Natural killer cell treated with Interleukin-12 subunit alpha and Interleukin-12 subunit beta and Interleukin-15 and Interleukin-18, amount 100 ng/mL, for 72 hours (primary cell): Measurements from ENCODE around the gene FLT4. TPM values are rescaled to one million over a fixed set of nuclear protein-coding genes. Genes with fewer than 3 reads are reported as not detected.
"Not testable (repeated sequence)": the region's sequence is repeated elsewhere in the genome, so short reads cannot be mapped to it uniquely, and the experiment has no call there.

Source experiments
- ATAC-seq, 2 donors: fragments of 150-1000 bp; cut with Tn5 transposase in 1 of 2; sonication (Bioruptor Pico), chemical (Tn5 transposase) in 1 of 2; 2 replicates each; pipeline ENCODE4 v1.10.0; 2021
- DNase-seq: peaks from one replicate; pipeline ENCODE4 v3.0.0; 2022; ENCODE audit warnings: low spot score
- H3K27ac Mint-ChIP-seq, 2 donors: 1 replicate in 1 of 2; 2 replicates in 1 of 2; pipeline ENCODE4 v1.8.0; 2022; ENCODE audit warnings: mixed read lengths in 2 of 2, mild to moderate bottlenecking in 1 of 2, moderate library complexity in 1 of 2
- H3K27me3 Mint-ChIP-seq, 2 donors: 1 replicate in 1 of 2; 2 replicates in 1 of 2; pipeline ENCODE4 v1.8.0; 2022; ENCODE audit warnings: mixed read lengths in 2 of 2
- H3K36me3 Mint-ChIP-seq: one replicate; pipeline ENCODE4 v1.8.0; 2022; ENCODE audit warnings: mixed read lengths
- H3K4me1 Mint-ChIP-seq, 2 donors: 1 replicate in 1 of 2; 2 replicates in 1 of 2; pipeline ENCODE4 v1.8.0; 2022; ENCODE audit warnings: low read depth in 2 of 2, mixed read lengths in 2 of 2, mild to moderate bottlenecking in 1 of 2
- H3K4me3 Mint-ChIP-seq: one replicate; pipeline ENCODE4 v1.8.0; 2022; ENCODE audit warnings: mixed read lengths
- H3K9me3 Mint-ChIP-seq: 2 replicates; pipeline ENCODE4 v1.8.0; 2022; ENCODE audit warnings: mixed read lengths
- total RNA-seq, 2 donors: library from RNA; stranded (reverse); gene quantifications; one replicate each; pipeline ENCODE4 v1.2.3, GENCODE V29; 2022

The FLT4 gene
- total RNA-seq, 2 donors from 2014 or later = 0.26 to 0.47 TPM

DNA sequence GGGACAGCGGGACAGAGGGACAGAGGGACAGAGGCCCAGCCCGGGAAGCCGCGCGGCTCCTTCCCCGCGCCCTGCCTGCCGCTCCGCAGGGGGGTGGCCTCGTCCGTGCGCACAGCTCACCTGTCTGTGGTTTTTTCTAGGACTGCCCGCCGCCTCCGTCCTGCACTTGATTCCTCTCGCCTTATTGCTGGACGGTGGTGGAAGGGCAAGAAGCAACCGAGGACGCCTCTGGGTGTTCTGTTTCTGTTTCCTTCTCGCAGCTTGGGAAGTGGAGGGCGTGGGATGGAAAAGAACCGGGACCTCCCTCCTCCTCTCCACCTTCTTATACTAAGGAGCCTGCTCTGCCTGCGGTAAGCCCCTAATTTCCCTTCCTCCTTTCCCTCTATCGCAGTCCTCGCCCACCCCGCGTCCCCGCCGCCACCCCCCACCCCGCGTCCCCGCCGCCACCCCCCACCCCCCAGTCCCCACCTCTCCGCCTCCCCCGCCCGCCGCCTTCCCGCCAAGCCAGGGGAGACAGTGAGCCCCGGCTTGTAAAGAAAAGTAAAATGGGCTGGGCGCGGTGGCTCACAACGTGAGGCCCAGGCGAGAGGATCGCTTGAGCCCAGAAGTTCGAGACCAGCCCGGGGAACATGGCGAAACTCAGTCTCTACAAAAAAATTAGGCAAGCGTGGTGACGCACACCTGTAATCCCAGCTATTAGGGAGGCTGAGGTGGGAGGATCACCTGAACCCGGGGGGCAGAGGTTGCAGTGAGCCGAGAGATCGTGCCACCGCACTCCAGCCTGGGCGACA is 9.6 kb upstream of the FLT4 start:
- Mint-ChIP-seq H3K9me3 (no peaks in the 10 kb centered on the region), H3K4me1 (no peaks in the 10 kb centered on the region), H3K27me3 (peaks cover 35 to 47% of the 10 kb centered on the region in 2 donors), H3K4me3 (no peak overlapping the region), H3K36me3 (no peaks in the 10 kb centered on the region), H3K27ac (no peak overlapping the region)
- no peak for ATAC-seq
- no peak for DNase-seq

DNA sequence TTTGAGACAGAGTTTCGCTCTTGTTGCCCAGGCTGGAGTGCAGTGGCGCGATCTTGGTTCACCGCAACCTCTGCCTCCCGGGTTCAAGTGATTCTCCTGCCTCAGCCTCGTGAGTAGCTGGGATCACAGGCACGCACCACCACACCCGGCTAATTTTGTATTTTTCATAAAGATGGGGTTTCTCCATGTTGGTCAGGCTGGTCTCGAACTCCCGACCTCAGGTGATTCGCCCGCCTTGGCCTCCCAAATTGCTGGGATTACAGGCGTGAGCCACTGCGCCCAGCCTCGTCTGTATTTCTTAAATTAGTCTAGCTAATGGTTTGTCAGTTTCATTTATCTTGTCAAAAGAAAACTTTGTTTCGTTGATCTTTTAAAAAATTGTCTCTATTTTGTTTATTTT is 5.8 kb upstream of the FLT4 start:
- peaks cover 44 to 60% of the 10 kb centered on the region in 2 donors for H3K27me3 Mint-ChIP-seq
- ATAC-seq, DNase-seq, H3K9me3 Mint-ChIP-seq, H3K4me1 Mint-ChIP-seq, H3K4me3 Mint-ChIP-seq, H3K27ac Mint-ChIP-seq, H3K36me3 Mint-ChIP-seq: not testable (repeated sequence)

DNA sequence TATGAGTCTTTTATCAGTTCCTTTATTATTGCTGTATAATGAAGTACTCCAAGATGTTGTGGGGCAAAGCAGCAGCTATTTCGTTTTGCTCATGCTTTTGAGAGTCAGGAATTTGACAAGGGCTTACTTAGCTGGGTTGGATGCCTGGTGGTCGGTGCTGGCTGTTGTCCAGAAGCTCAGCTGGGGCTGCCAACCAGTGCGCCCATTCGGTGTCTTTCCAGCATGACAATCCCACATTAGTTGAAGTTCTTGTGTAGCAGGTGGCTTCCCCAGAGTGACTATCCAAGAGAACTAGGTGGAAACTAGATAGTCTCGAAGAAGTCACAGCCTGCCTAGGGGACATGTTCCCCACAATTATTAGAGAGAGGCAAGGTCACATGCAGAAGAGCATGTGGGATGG is 3.4 kb upstream of the FLT4 start:
- Mint-ChIP-seq H3K27ac (no peak overlapping the region), H3K9me3 (no peaks in the 10 kb centered on the region), H3K4me1 (peaks cover 6% of the 10 kb centered on the region in 2 donors), H3K4me3 (no peak overlapping the region), H3K36me3 (no peaks in the 10 kb centered on the region), H3K27me3 (peaks cover 43 to 64% of the 10 kb centered on the region in 2 donors)
- ATAC-seq = no peak
- no peak for DNase-seq

DNA sequence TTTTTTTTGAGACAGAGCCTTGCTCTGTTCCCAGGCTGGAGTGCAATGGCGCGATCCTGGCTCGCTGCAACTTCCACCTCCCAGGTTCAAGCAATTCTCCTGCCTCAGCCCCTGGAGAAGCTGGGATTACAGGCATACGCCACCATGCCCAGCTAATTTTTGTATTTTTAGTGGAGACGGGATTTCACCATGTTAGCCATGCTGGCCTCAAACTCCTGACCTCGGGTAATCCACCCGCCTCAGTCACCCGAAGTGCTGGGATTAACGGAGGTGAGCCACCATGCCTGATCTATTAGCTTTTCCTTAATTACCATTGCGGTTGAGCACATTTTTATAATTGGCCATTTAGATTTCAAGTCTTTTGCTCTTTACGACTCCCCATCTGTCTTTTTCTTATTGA is 2.9 kb upstream of the FLT4 start:
- ATAC-seq (no peak), DNase-seq (no peak)
- Mint-ChIP-seq H3K27ac (no peak overlapping the region), H3K9me3 (no peaks in the 10 kb centered on the region), H3K36me3 (no peaks in the 10 kb centered on the region), H3K4me3 (no peak overlapping the region), H3K4me1 (peaks cover 6% of the 10 kb centered on the region in 2 donors), H3K27me3 (peaks cover 45 to 67% of the 10 kb centered on the region in 2 donors)

DNA sequence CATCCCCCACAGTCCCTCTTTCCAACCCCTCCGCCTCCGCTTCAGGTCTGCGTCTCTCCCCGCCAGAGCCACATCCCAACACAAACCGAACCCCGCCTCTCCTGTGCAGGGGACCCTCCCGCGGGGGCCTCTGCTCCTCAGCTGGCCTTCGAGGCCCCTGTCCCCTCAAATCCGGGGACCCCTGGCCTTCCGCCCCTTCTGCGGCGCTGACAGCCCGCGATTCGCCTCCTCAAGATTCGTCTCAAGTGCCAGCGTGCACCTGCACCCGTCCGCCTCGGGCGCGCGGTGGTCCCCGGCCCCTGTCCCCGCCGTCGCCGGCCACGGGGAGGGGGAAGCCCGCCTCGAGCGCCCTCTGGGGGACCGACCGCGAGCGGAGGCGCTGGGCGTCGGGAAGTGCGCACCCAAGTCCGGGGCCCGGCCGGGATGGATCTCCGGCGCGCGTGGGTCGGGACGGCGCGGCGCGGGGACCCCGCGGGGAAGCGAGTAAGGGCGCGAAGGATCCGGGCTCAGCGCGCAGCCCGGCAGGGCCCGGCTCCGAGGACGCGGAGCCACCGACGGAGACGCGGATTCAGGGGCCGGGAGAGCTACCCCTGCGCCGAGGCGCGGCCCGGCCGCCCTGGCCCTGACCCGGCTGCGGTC is 623 bp downstream of the FLT4 start:
- no peak overlapping the region for H3K27ac Mint-ChIP-seq
- peaks cover 42 to 43% of the 10 kb centered on the region in 2 donors for H3K27me3 Mint-ChIP-seq
- ATAC-seq (peak; percentile 2 to 8), DNase-seq (no peak)
- H3K9me3 Mint-ChIP-seq = no peaks in the 10 kb centered on the region
- no peaks in the 10 kb centered on the region for H3K36me3 Mint-ChIP-seq
- H3K4me3 Mint-ChIP-seq = peak overlapping the region; percentile 34
- peaks cover 6% of the 10 kb centered on the region in 2 donors for H3K4me1 Mint-ChIP-seq

DNA sequence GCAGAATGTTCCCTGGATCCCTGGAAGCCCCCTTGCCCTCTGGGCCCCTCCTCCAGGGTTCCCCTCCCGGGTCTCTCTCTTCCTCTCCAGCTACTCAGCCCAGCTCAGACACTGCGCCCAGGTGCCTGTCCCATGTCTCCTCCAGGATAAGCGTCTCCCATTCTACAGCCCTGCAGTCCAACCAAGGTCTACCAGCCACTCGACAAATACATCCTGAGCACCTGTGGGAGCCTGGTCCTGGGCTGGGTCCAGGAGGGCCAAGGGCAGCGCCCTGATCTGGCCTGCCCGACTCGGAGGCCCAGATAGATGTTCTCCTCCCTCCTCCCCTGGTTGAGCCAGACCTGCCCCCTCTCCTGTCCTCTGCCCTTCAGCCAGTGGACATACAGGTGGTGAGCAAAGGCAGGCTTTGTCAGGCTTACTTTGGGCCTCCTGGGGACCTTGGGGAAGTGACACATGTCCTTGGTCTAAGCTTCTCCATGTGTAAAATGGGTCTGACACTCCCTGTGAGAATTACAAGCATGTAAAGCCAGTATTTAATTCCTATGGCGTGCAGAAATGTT is 1.4 kb downstream of the FLT4 start:
- peak in 1 of 2 donors; percentile 4 for ATAC-seq
- DNase-seq = no peak
- Mint-ChIP-seq H3K9me3 (no peaks in the 10 kb centered on the region), H3K4me3 (peak overlapping the region; percentile 34), H3K27ac (no peak overlapping the region), H3K27me3 (peaks cover 41 to 42% of the 10 kb centered on the region in 2 donors), H3K36me3 (no peaks in the 10 kb centered on the region), H3K4me1 (peaks cover 6% of the 10 kb centered on the region in 2 donors)

DNA sequence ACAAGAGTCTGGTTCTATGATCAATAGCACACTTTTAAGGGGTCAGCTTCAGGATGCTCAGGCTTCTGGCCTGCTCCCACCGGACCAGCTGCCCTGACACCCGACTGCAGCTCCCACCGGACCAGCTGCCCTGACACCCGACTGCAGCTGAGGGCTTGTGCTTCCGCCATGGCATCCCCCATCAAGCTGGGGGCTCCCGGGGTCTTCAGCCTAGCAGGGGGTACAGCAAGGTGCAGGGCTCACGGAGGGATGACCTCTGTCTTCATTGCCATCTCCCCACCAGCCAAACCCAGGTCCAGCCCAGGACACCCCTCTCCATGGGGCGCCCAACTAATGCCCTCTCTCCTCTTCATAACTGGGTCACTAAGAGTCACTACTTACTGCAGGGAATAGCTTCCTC is 1.9 kb downstream of the FLT4 start:
- Mint-ChIP-seq H3K4me1 (peaks cover 6% of the 10 kb centered on the region in 2 donors), H3K27ac (no peak overlapping the region), H3K9me3 (no peaks in the 10 kb centered on the region), H3K36me3 (no peaks in the 10 kb centered on the region), H3K27me3 (peaks cover 36 to 37% of the 10 kb centered on the region in 2 donors), H3K4me3 (no peak overlapping the region)
- ATAC-seq (no peak), DNase-seq (no peak)

DNA sequence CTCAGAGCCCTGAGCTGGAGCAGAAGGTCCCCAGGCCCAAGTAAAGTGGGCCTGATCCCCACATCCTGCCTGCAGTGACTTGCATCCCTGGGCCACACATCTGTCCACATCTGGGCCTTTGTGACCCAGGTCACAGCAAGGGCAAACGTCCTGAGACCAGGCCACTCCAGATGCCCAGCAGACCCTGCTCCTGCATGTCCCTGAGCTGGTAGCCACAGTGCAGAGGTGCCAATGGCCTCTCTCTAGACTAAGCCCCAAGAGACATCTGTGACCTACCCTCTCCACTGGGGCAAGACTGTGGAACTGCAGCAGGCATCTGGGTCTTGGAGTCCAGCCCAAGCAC is 2.5 kb downstream of the FLT4 start:
- Mint-ChIP-seq H3K4me3 (no peak overlapping the region), H3K27ac (no peak overlapping the region), H3K9me3 (no peaks in the 10 kb centered on the region), H3K4me1 (peaks cover 6% of the 10 kb centered on the region in 2 donors), H3K36me3 (no peaks in the 10 kb centered on the region), H3K27me3 (peaks cover 31 to 34% of the 10 kb centered on the region in 2 donors)
- DNase-seq = no peak
- ATAC-seq = no peak

DNA sequence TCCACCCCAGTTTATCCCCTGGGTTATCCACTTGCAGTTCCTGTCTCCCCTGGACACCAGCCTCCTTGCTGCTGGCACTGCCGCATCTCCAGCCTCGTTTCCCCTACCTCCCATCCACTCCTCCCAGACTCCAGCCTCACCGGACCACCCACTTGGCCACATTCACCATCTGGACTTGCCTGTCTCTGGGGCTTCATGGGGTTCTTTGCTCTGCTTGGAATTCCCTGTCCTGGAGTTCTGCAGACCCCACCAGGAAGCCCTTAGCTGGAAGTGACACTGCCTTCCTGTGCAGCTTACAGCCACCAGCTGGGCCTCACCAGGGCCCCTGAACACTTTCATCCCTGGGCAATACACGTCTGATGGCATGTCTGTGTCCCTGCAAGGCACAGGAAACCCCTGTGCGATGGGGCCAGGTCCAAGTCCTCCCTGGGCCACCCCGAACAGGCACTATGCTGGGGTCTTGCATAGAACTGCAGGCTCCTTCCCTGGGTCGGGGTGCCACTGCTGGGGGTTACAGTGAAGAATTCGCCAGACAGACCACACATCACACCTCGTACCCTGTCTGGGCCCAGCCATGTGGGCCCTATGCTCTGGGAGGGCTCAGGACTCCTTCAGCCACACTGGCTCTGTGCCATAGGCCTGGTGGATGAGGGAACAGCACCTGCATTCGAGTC is 3.0 kb downstream of the FLT4 start:
- no peaks in the 10 kb centered on the region for H3K9me3 Mint-ChIP-seq
- no peaks in the 10 kb centered on the region for H3K36me3 Mint-ChIP-seq
- ATAC-seq = no peak
- H3K4me3 Mint-ChIP-seq = no peak overlapping the region
- no peak overlapping the region for H3K27ac Mint-ChIP-seq
- H3K4me1 Mint-ChIP-seq = peaks cover 6% of the 10 kb centered on the region in 2 donors
- DNase-seq = no peak
- peaks cover 26 to 30% of the 10 kb centered on the region in 2 donors for H3K27me3 Mint-ChIP-seq

DNA sequence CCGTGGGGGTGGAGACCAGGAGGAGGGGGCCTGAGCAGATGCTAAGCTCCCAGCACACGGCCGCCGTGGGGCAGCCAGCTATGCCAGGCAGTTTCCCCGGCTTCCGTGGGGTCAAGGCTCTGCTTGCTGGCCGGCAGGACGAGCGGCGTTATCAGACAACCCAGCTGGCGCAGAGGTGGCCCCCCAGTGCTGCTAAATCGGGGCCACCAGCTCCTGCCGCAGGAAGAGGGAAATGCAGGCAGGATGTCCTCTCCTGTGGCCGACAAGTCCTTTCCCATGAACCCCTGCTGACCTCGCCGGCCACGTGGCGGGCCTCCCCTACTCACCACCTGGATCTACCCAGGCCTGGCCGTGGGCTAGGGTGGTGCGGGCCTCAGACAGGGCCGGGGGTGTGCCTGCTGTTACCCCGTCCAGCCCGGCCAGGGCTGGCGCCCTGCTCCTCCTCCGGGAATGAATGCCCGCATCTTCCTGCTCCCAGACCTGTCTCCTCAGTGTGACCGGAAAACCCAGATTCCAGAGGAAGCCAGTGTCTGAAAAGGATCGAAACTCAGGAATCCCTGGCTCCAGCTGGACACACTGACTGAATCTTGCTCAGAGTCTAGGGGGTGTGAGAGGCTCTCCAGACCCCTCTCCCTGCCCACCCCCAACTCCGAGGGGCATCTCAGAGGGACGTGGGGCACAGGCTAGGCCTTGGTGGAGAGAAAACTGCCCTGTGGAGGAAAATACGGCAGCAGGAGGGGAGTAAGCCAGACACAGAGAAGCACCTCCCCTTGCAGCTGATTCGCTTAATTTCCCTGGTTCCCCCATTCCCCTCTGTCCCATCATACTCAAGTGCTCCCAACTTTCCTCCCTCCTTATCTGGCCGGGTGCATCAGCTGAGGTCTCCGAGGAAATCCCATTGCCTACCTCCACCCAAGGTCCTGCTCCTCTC is 3.9 kb downstream of the FLT4 start:
- no peaks in the 10 kb centered on the region for H3K36me3 Mint-ChIP-seq
- H3K27ac Mint-ChIP-seq = no peak overlapping the region
- H3K4me1 Mint-ChIP-seq = peaks cover 4 to 6% of the 10 kb centered on the region in 2 donors
- no peak for ATAC-seq
- H3K27me3 Mint-ChIP-seq = peaks cover 19 to 24% of the 10 kb centered on the region in 2 donors
- H3K9me3 Mint-ChIP-seq = no peaks in the 10 kb centered on the region
- DNase-seq = no peak
- H3K4me3 Mint-ChIP-seq = no peak overlapping the region

DNA sequence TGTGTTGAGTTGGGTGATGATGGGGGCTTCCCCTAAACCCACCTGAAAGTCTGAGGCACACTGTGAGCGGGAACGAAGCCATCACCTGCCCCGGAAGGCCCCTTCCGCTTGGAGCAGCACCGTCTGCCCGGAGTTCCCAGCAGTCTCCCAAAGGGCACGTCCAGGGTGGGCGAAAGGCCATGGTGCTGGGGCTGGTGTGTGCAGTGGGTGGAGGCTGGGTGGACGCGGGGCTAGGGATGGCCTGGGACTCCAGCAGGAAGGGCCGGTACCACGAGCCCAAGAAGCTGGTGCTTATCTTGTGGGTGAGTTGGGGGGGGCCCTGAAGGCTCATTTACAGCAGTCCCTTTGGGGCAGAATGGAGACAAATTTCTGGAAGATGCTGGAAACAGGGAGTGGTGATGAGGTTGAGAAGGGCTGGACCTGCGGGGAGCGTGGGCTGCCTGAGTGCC is 4.6 kb downstream of the FLT4 start:
- DNase-seq (no peak), ATAC-seq (no peak)
- H3K4me3 Mint-ChIP-seq = no peak overlapping the region
- H3K36me3 Mint-ChIP-seq = no peaks in the 10 kb centered on the region
- no peaks in the 10 kb centered on the region for H3K9me3 Mint-ChIP-seq
- H3K27ac Mint-ChIP-seq = no peak overlapping the region
- H3K27me3 Mint-ChIP-seq = peaks cover 12 to 19% of the 10 kb centered on the region in 2 donors
- peaks cover 0 to 2% of the 10 kb centered on the region in 2 donors for H3K4me1 Mint-ChIP-seq

DNA sequence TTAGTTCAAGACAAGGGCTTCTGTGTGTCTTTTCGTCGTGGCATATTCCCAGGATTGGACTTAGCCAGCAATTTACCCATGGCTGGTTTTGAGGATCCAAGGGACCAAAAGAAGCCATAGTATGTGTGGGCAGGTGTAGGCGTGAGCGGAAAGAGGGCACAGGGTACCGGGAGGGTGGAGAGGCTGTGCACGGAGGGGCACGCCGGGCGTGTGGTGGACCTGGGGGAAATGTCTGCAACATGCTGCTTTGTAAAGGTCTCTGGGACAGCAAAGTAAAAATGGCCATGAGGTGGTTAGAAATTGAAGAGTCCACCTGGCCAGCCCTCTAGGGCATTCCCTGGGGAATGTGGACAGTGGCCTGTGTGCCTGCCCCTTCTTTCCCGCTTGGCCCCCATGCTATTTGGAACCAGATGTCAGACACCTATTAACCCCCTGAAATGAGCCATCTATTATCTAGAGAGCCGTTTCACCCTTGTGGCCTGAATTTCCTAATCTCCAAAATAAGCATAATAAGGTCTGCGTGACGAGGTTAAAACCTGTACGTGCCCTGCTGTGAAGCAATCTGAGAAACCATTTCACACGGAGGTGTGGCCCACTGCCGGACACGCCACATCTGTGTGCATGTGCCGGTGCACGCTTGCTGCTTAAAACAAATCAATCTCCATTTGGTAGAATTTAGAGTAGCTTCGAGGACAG is 5.1 kb downstream of the FLT4 start:
- ATAC-seq = no peak
- Mint-ChIP-seq H3K4me1 (no peaks in the 10 kb centered on the region), H3K9me3 (no peaks in the 10 kb centered on the region), H3K27ac (no peak overlapping the region), H3K27me3 (peaks cover 10 to 21% of the 10 kb centered on the region in 2 donors), H3K4me3 (no peak overlapping the region), H3K36me3 (no peaks in the 10 kb centered on the region)
- no peak for DNase-seq
